ENCODE measurements around the gene AP5B1.

GRCh38 chr11:65736810-65737209 lies 44.0 kb downstream of the AP5B1 start:
- TF ChIP-seq CTCF (conservative IDR thresholded peaks at IDR 0.05; ENCODE audit: low read depth, low read length) (no peak), EZH2phosphoT487 (IDR thresholded peaks at IDR 0.05; ENCODE audit: borderline replicate concordance, low read length) (no peak)
